ENCODE results near the gene SNX8.
A peak's percentile ranks its signal among the peaks of the same experiment; 100 is the strongest.

GRCh38 chr7:2232766-2233520 is 81.3 kb downstream of the SNX8 start, which contains the start of gene MAD1L1:
- TF ChIP-seq CTCF (IDR thresholded peaks at IDR 0.05) (peak in 1 of 6 experiments; percentile 13), POLR2AphosphoS5 (IDR thresholded peaks at IDR 0.05) (peak; percentile 4 to 41), POLR2A (IDR thresholded peaks at IDR 0.05) (peak in 2 of 4 donors; percentile 16 to 65)
